ENCODE data around the gene DGUOK.

The DGUOK gene

DNA sequence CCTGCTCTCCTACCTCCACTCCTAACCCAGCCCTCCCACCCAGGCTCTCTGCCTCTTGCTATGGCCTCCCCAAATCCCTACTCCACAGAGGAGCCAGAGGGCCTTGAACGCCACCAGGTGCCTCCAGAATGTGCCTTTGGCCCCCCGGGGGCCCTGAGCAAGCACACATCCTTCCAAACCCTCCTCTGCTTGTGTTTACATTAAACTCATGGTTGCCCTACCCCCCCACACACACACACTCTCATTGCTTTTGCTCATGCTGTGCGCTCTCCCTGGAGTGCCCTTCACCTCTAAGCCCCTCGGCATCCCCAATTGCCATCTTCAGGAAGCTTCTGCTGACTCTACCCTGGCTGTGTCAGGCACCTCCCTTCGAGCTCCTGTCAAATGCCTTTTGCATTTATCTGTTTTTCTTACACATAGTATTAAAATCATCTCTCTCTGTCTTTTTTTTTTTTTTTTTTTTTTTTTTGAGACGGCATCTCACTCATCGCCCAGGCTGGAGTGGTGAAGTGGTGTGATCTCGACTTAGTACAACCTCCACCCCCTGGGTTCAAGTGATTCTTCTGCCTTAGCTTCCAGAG lies 41.8 kb downstream of the DGUOK start:
- H3K4me1 ChIP-seq (ENCODE audit: control insufficient read depth, insufficient read depth, low read length), result peaks cover 3% of the 10 kb centered on the region
- H3K9ac ChIP-seq (ENCODE audit: low read length in 2 of 2), result no peak overlapping the region

GRCh38 chr2:73969356-73969755 lies 42.7 kb downstream of the DGUOK start:
- Histone ChIP-seq H3K9me3 (ENCODE audit: control insufficient read depth in 2 of 2, low read length in 2 of 2) (no peaks in the 10 kb centered on the region), H3K27me3 (ENCODE audit: control insufficient read depth in 1 of 2, insufficient read depth in 2 of 2, low read length in 2 of 2) (no peaks in the 10 kb centered on the region), H3K27ac (ENCODE audit: low read length) (no peak overlapping the region), H3K4me1 (ENCODE audit: control insufficient read depth, insufficient read depth, low read length) (peaks cover 3% of the 10 kb centered on the region), H3K36me3 (ENCODE audit: control insufficient read depth in 2 of 2, insufficient read depth in 2 of 2, low read length in 2 of 2) (no peaks in the 10 kb centered on the region), H3K9ac (ENCODE audit: low read length in 2 of 2) (no peak overlapping the region), H3K4me3 (ENCODE audit: low read length in 2 of 2) (no peak overlapping the region)

More for the DNA sequence above, 41.8 kb downstream of the DGUOK start:
- Histone ChIP-seq H3K4me3 (ENCODE audit: low read length in 2 of 2) (no peak overlapping the region), H3K27me3 (ENCODE audit: control insufficient read depth in 1 of 2, insufficient read depth in 2 of 2, low read length in 2 of 2) (no peaks in the 10 kb centered on the region), H3K27ac (ENCODE audit: low read length) (no peak overlapping the region), H3K9me3 (ENCODE audit: control insufficient read depth in 2 of 2, low read length in 2 of 2) (no peaks in the 10 kb centered on the region), H3K36me3 (ENCODE audit: control insufficient read depth in 2 of 2, insufficient read depth in 2 of 2, low read length in 2 of 2) (no peaks in the 10 kb centered on the region)

DNA sequence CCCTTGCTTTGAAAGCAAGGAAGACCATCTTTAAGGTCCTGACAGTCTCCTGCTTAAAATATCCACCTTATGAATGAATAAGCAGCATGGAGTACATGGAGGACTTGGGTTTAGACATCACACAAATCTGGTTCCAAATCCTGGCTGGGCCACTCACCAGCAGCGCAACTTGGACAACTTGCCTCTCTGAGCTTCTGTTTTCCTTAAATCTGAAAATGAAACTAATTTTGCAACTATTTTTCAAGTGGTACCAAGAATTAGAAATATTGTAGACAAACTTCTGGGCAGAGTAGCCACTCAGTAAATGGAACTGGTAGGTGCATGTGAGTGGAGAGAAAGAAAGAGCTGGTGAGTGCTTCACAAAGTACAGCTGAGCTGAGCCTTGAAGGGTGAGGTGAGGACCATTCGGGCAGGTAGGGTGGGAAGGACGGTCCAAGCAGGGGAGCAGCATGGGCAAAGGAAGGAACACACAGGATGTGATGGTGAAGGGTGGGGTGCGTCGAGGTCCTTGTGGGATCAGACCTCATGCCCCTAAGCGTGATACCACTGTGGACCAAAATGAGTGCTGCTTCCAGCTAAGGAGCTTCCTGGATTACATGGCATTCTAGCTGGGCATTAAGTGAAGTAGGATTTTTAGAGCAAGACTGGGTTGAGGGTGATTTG lies 43.6 kb downstream of the DGUOK start:
- Histone ChIP-seq H3K9me3 (ENCODE audit: control insufficient read depth in 2 of 2, low read length in 2 of 2) (no peaks in the 10 kb centered on the region), H3K27me3 (ENCODE audit: control insufficient read depth in 1 of 2, insufficient read depth in 2 of 2, low read length in 2 of 2) (no peaks in the 10 kb centered on the region), H3K9ac (ENCODE audit: low read length in 2 of 2) (no peak overlapping the region), H3K27ac (ENCODE audit: low read length) (no peak overlapping the region), H3K4me3 (ENCODE audit: low read length in 2 of 2) (no peak overlapping the region), H3K4me1 (ENCODE audit: control insufficient read depth, insufficient read depth, low read length) (peaks cover 3% of the 10 kb centered on the region), H3K36me3 (ENCODE audit: control insufficient read depth in 2 of 2, insufficient read depth in 2 of 2, low read length in 2 of 2) (no peaks in the 10 kb centered on the region)

DNA sequence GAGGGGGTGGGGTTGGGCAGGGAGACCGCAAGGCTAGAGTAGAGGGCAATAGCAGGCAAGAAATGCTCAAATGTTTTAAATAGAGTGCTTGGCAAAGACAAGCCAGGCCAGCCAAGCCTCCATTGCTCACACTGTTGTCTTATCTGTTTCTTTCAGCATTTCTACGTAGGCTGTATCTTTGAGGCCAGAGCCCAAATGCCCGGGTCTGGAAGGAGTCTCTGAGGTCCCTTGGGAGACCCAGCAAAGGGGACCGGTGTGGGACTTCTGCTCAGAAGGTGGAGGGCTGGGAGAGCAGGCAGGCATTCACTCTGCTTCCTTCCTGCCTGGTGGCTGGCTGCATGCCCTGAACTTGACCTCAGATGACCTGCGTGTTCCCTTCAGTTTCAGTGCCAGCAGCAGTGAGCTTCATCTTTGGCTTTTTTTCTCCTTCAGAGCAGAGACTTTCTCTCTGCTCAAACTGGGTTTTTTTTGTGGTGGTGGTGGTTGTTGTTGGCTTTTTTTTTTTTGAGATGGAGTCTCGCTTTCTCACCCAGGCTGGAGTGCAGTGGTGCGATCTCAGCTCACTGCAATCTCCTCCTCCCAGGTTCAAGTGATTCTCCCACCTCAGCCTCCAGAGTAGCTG lies 44.3 kb downstream of the DGUOK start:
- Histone ChIP-seq H3K27me3 (ENCODE audit: control insufficient read depth in 1 of 2, insufficient read depth in 2 of 2, low read length in 2 of 2) (no peaks in the 10 kb centered on the region), H3K9me3 (ENCODE audit: control insufficient read depth in 2 of 2, low read length in 2 of 2) (no peaks in the 10 kb centered on the region), H3K4me3 (ENCODE audit: low read length in 2 of 2) (no peak overlapping the region), H3K27ac (ENCODE audit: low read length) (no peak overlapping the region), H3K9ac (ENCODE audit: low read length in 2 of 2) (no peak overlapping the region), H3K4me1 (ENCODE audit: control insufficient read depth, insufficient read depth, low read length) (peaks cover 3% of the 10 kb centered on the region), H3K36me3 (ENCODE audit: control insufficient read depth in 2 of 2, insufficient read depth in 2 of 2, low read length in 2 of 2) (no peaks in the 10 kb centered on the region)

GRCh38 chr2:73971722-73972121 lies 45.0 kb downstream of the DGUOK start:
- H3K36me3 ChIP-seq (ENCODE audit: control insufficient read depth in 2 of 2, insufficient read depth in 2 of 2, low read length in 2 of 2), result no peaks in the 10 kb centered on the region
- H3K4me3 ChIP-seq (ENCODE audit: low read length in 2 of 2), result no peak overlapping the region
- H3K27me3 ChIP-seq (ENCODE audit: control insufficient read depth in 1 of 2, insufficient read depth in 2 of 2, low read length in 2 of 2), result no peaks in the 10 kb centered on the region
- H3K27ac ChIP-seq (ENCODE audit: low read length), result no peak overlapping the region
- H3K9ac ChIP-seq (ENCODE audit: low read length in 2 of 2), result no peak overlapping the region
- no peaks in the 10 kb centered on the region for H3K9me3 ChIP-seq (ENCODE audit: control insufficient read depth in 2 of 2, low read length in 2 of 2)
- peaks cover 3% of the 10 kb centered on the region for H3K4me1 ChIP-seq (ENCODE audit: control insufficient read depth, insufficient read depth, low read length)

DNA sequence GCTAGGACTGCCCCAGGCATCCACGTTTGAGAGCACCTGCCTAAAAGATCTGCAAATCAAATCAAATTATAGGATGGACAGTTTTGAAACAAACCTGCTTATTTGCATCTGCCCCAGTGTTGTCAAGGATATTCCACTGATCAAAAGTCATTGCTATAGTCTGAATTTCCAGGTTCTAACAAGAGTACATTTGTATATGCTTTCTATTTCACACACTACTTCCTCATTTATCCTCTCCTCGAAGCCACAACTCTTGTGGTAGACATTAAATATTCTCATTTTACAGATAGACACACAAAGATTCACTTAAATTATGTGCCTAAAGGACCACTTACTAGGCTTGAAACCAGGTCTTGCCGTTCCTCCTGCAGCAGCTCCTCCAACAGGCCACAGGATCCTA lies 46.2 kb downstream of the DGUOK start:
- H3K36me3 ChIP-seq (ENCODE audit: control insufficient read depth in 2 of 2, insufficient read depth in 2 of 2, low read length in 2 of 2), result no peaks in the 10 kb centered on the region
- H3K27ac ChIP-seq (ENCODE audit: low read length), result no peak overlapping the region
- no peak overlapping the region for H3K9ac ChIP-seq (ENCODE audit: low read length in 2 of 2)
- H3K9me3 ChIP-seq (ENCODE audit: control insufficient read depth in 2 of 2, low read length in 2 of 2), result no peaks in the 10 kb centered on the region
- no peak overlapping the region for H3K4me3 ChIP-seq (ENCODE audit: low read length in 2 of 2)
- H3K4me1 ChIP-seq (ENCODE audit: control insufficient read depth, insufficient read depth, low read length), result peaks cover 3% of the 10 kb centered on the region
- H3K27me3 ChIP-seq (ENCODE audit: control insufficient read depth in 1 of 2, insufficient read depth in 2 of 2, low read length in 2 of 2), result peaks cover 1 to 5% of the 10 kb centered on the region in 2 donors

DNA sequence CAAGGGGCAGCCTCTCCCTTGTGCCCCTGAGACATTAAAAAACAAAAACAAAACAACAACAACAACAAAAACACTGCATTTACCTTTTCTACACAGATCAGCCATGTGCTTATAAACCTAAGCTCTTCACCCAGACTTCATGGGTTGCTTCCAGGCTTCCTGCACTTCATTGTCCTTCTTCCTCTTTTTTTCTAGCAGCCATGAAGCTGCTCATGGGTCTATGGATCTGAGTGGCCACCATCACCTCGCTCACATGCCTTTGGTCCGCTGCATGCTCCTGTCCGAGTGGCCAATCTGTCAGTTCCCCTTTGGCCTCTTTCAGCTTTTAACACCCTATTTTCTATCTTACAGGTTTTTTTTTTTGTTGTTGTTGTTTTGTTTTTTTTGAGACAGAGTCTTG lies 49.1 kb downstream of the DGUOK start:
- no peak overlapping the region for H3K4me3 ChIP-seq (ENCODE audit: low read length in 2 of 2)
- H3K9ac ChIP-seq (ENCODE audit: low read length in 2 of 2), result no peak overlapping the region
- H3K27ac ChIP-seq (ENCODE audit: low read length), result no peak overlapping the region
- no peaks in the 10 kb centered on the region for H3K36me3 ChIP-seq (ENCODE audit: control insufficient read depth in 2 of 2, insufficient read depth in 2 of 2, low read length in 2 of 2)
- H3K9me3 ChIP-seq (ENCODE audit: control insufficient read depth in 2 of 2, low read length in 2 of 2), result no peaks in the 10 kb centered on the region
- H3K4me1 ChIP-seq (ENCODE audit: control insufficient read depth, insufficient read depth, low read length), result peaks cover 3% of the 10 kb centered on the region
- peaks cover 8 to 11% of the 10 kb centered on the region in 2 donors for H3K27me3 ChIP-seq (ENCODE audit: control insufficient read depth in 1 of 2, insufficient read depth in 2 of 2, low read length in 2 of 2)

DNA sequence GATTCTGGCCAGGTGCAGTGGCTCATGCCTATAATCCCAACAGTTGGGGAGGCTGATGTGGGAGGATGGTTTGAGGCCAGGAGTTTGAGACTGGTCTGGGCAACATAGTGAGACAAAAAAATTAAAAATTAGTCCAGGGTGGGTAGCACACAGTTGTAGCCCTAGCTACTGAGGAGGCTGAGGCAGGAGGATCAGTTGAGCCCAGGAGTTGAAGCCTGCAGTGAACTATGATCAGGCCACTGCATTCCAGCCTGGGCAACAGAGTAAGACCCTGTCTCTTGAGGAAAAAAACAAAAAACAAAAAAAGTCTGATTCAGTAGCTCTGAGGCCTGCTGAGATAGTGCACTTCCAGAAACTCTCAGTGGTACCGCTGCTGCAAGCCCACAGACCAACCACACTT lies 50.1 kb downstream of the DGUOK start:
- no peaks in the 10 kb centered on the region for H3K36me3 ChIP-seq (ENCODE audit: control insufficient read depth in 2 of 2, insufficient read depth in 2 of 2, low read length in 2 of 2)
- no peaks in the 10 kb centered on the region for H3K9me3 ChIP-seq (ENCODE audit: control insufficient read depth in 2 of 2, low read length in 2 of 2)
- peaks cover 9 to 11% of the 10 kb centered on the region in 2 donors for H3K27me3 ChIP-seq (ENCODE audit: control insufficient read depth in 1 of 2, insufficient read depth in 2 of 2, low read length in 2 of 2)
- peaks cover 7% of the 10 kb centered on the region for H3K4me1 ChIP-seq (ENCODE audit: control insufficient read depth, insufficient read depth, low read length)
- no peak overlapping the region for H3K4me3 ChIP-seq (ENCODE audit: low read length in 2 of 2)
- H3K9ac ChIP-seq (ENCODE audit: low read length in 2 of 2), result no peak overlapping the region
- no peak overlapping the region for H3K27ac ChIP-seq (ENCODE audit: low read length)

- H3K4me1 ChIP-seq (ENCODE audit: control insufficient read depth, insufficient read depth, low read length), result peaks cover 11% of the 10 kb centered on the region
- no peak overlapping the region for H3K9ac ChIP-seq (ENCODE audit: low read length in 2 of 2)
- no peaks in the 10 kb centered on the region for H3K9me3 ChIP-seq (ENCODE audit: control insufficient read depth in 2 of 2, low read length in 2 of 2)
- H3K4me3 ChIP-seq (ENCODE audit: low read length in 2 of 2), result no peak overlapping the region
- H3K36me3 ChIP-seq (ENCODE audit: control insufficient read depth in 2 of 2, insufficient read depth in 2 of 2, low read length in 2 of 2), result no peaks in the 10 kb centered on the region
- no peak overlapping the region for H3K27ac ChIP-seq (ENCODE audit: low read length)
- H3K27me3 ChIP-seq (ENCODE audit: control insufficient read depth in 1 of 2, insufficient read depth in 2 of 2, low read length in 2 of 2), result peaks cover 9 to 11% of the 10 kb centered on the region in 2 donors
Observed at GRCh38 chr2:73977466-73977865, 50.8 kb downstream of the DGUOK start.

DNA sequence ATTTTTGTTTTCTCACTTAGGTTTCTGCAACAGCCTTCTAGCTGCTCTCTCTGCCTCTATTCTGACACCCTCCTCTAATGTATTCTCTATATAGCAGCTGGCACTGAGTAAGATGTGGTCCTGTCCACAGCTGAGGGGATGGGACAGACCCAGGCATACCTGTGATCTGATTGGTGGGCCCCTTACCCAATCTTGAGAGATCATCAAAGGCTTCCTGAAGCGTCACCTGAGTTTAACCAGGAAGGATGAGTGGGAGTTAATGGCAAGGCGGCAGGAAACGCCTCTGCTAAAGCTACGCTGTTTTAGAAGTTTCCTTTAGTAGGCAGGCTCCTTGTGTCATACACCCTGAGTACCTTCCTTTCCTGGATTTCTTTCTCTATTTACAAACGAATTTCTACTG lies 52.3 kb downstream of the DGUOK start:
- H3K4me1 ChIP-seq (ENCODE audit: control insufficient read depth, insufficient read depth, low read length), result peaks cover 16% of the 10 kb centered on the region
- no peaks in the 10 kb centered on the region for H3K9me3 ChIP-seq (ENCODE audit: control insufficient read depth in 2 of 2, low read length in 2 of 2)
- H3K9ac ChIP-seq (ENCODE audit: low read length in 2 of 2), result no peak overlapping the region

DNA sequence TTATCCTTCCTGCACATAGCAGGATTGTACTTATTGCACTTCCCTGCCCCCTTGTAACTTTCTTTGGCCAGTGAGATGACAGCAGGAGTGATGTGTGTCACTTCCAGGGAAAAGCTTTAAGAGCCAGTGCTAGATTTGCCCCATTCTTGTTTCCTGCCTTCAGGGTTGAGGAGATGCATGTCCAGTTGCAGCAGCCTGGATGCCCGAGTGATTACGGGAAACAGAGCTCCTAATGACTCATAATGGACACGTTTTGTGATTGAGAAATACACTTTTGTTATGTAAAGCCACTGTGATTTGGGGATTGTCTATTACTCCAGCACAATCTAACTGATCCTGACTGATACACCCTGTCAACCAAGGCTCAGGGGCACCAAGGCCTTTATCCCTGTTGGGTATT lies 53.0 kb downstream of the DGUOK start:
- Histone ChIP-seq H3K4me1 (ENCODE audit: control insufficient read depth, insufficient read depth, low read length) (peaks cover 21% of the 10 kb centered on the region), H3K27me3 (ENCODE audit: control insufficient read depth in 1 of 2, insufficient read depth in 2 of 2, low read length in 2 of 2) (peaks cover 9 to 11% of the 10 kb centered on the region in 2 donors), H3K36me3 (ENCODE audit: control insufficient read depth in 2 of 2, insufficient read depth in 2 of 2, low read length in 2 of 2) (no peaks in the 10 kb centered on the region), H3K9ac (ENCODE audit: low read length in 2 of 2) (no peak overlapping the region), H3K27ac (ENCODE audit: low read length) (no peak overlapping the region), H3K4me3 (ENCODE audit: low read length in 2 of 2) (no peak overlapping the region), H3K9me3 (ENCODE audit: control insufficient read depth in 2 of 2, low read length in 2 of 2) (no peaks in the 10 kb centered on the region)

More for the DNA sequence above, 52.3 kb downstream of the DGUOK start:
- H3K36me3 ChIP-seq (ENCODE audit: control insufficient read depth in 2 of 2, insufficient read depth in 2 of 2, low read length in 2 of 2), result no peaks in the 10 kb centered on the region
- H3K27me3 ChIP-seq (ENCODE audit: control insufficient read depth in 1 of 2, insufficient read depth in 2 of 2, low read length in 2 of 2), result peaks cover 9 to 11% of the 10 kb centered on the region in 2 donors
- H3K4me3 ChIP-seq (ENCODE audit: low read length in 2 of 2), result no peak overlapping the region
- H3K27ac ChIP-seq (ENCODE audit: low read length), result no peak overlapping the region
